22Rv1 (cell line): Measurements from ENCODE around the gene PBX1.
"Not testable (repeated sequence)": the region's sequence is repeated elsewhere in the genome, so short reads cannot be mapped to it uniquely, and the experiment has no call there.

Experiments used
- H3K27ac ChIP-seq: fragments of 450-650 bp; 2 replicates; pipeline ENCODE4 v1.5.1; 2017
- CTCF ChIP-seq: fragments of 450-650 bp; IDR thresholded peaks from 2 replicates; pipeline ENCODE4 v1.5.1; 2017; ENCODE audit warnings: mild to moderate bottlenecking
- ZFX ChIP-seq: fragments of 450-650 bp; IDR thresholded peaks from 2 replicates; pipeline ENCODE4 v1.6.1; 2017; ENCODE audit warnings: antibody characterized with exemption, borderline replicate concordance

The PBX1 gene

GRCh38 chr1:164518692-164519332 lies 40.2 kb upstream of the PBX1 start:
- H3K27ac ChIP-seq, result no peak overlapping the region
- TF ChIP-seq CTCF, result peak; percentile 28
- TF ChIP-seq ZFX, result no peak

GRCh38 chr1:164519426-164519825 lies 39.6 kb upstream of the PBX1 start:
- no peak for TF ChIP-seq ZFX
- no peak for TF ChIP-seq CTCF

GRCh38 chr1:164524810-164525209 lies 34.2 kb upstream of the PBX1 start:
- H3K27ac ChIP-seq, result no peak overlapping the region
- TF ChIP-seq CTCF, result no peak
- TF ChIP-seq ZFX, result no peak

More at GRCh38 chr1:164519426-164519825, 39.6 kb upstream of the PBX1 start:
- H3K27ac ChIP-seq, result no peak overlapping the region

- TF ChIP-seq CTCF (peak; percentile 26; the same call in 1 of the 2 replicates), ZFX (no peak)
- no peak overlapping the region for H3K27ac ChIP-seq
These were observed 23.9 kb upstream of the PBX1 start for GRCh38 chr1:164534863-164535610.

GRCh38 chr1:164552463-164552988 lies 6.5 kb upstream of the PBX1 start:
- not testable (repeated sequence) for H3K27ac ChIP-seq

GRCh38 chr1:164557270-164557669 lies 1.7 kb upstream of the PBX1 start:
- no peak for TF ChIP-seq ZFX
- no peak for TF ChIP-seq CTCF
- H3K27ac ChIP-seq, result peak overlapping the region; percentile 69; the same call in 1 of the 2 replicates

GRCh38 chr1:164559342-164560051 lies 513 bp downstream of the PBX1 start:
- peak overlapping the region; percentile 69 for H3K27ac ChIP-seq
- TF ChIP-seq CTCF, result no peak
- TF ChIP-seq ZFX, result no peak
